CD4-positive, alpha-beta T cell treated with Interleukin-15 for 4 hours (primary cell): ENCODE data around the gene CFAP61.

ENCODE experiments used
- DNase-seq: peaks from one replicate; pipeline ENCODE4 v3.0.0-alpha.2; 2020; ENCODE audit warnings: low spot score

Gene CFAP61

GRCh38 chr20:20174089-20174835 lies 121.9 kb downstream of the CFAP61 start:
- DNase-seq, result no peak

GRCh38 chr20:20181322-20181721 lies 129.0 kb downstream of the CFAP61 start:
- DNase-seq, result no peak

- no peak for DNase-seq
These were observed 131.8 kb downstream of the CFAP61 start for GRCh38 chr20:20184149-20184548.

GRCh38 chr20:20184706-20185105 lies 132.4 kb downstream of the CFAP61 start:
- no peak for DNase-seq

GRCh38 chr20:20188647-20189046 lies 136.3 kb downstream of the CFAP61 start:
- no peak for DNase-seq

- DNase-seq, result no peak
These were observed 140.0 kb downstream of the CFAP61 start for GRCh38 chr20:20192366-20192765.

- no peak for DNase-seq
These were observed 142.8 kb downstream of the CFAP61 start for GRCh38 chr20:20195021-20195705.

GRCh38 chr20:20196610-20197009 lies 144.3 kb downstream of the CFAP61 start:
- DNase-seq, result no peak

GRCh38 chr20:20198011-20198410 lies 145.7 kb downstream of the CFAP61 start:
- no peak for DNase-seq

- no peak for DNase-seq
These were observed 147.2 kb downstream of the CFAP61 start for GRCh38 chr20:20199361-20200160.

- DNase-seq, result no peak
These were observed 148.8 kb downstream of the CFAP61 start for GRCh38 chr20:20201124-20201523.

GRCh38 chr20:20201639-20202038 lies 149.3 kb downstream of the CFAP61 start:
- DNase-seq, result no peak

- DNase-seq, result no peak
These were observed 150.4 kb downstream of the CFAP61 start for GRCh38 chr20:20202768-20203167.

GRCh38 chr20:20203784-20204183 lies 151.5 kb downstream of the CFAP61 start:
- DNase-seq, result no peak

GRCh38 chr20:20204256-20204655 lies 151.9 kb downstream of the CFAP61 start:
- no peak for DNase-seq

GRCh38 chr20:20205141-20205861 lies 153.0 kb downstream of the CFAP61 start:
- DNase-seq, result no peak

- DNase-seq, result no peak
These were observed 153.5 kb downstream of the CFAP61 start for GRCh38 chr20:20205862-20206236.

GRCh38 chr20:20206788-20207187 lies 154.5 kb downstream of the CFAP61 start:
- DNase-seq, result no peak

GRCh38 chr20:20207291-20207690 lies 155.0 kb downstream of the CFAP61 start:
- no peak for DNase-seq

GRCh38 chr20:20207872-20208271 lies 155.5 kb downstream of the CFAP61 start:
- no peak for DNase-seq

- DNase-seq, result no peak
These were observed 157.4 kb downstream of the CFAP61 start for GRCh38 chr20:20209684-20210083.

GRCh38 chr20:20210327-20210726 lies 158.0 kb downstream of the CFAP61 start:
- no peak for DNase-seq
